Inflammatory macrophage (primary cell): ENCODE results near the gene RING1.

ENCODE experiments used
- DNase-seq, 2 donors: peaks; one replicate each; pipeline ENCODE4 v3.0.0-alpha.2; 2020 to 2022

RING1 gene

GRCh38 chr6:33248932-33249731, 40.8 kb downstream of the RING1 start:
- peak; percentile 99 for DNase-seq

GRCh38 chr6:33249732-33250630, 41.7 kb downstream of the RING1 start:
- DNase-seq: peak in 1 of 2 donors; percentile 6

- no peak for DNase-seq
Observed at GRCh38 chr6:33250731-33251130, 42.4 kb downstream of the RING1 start.

- DNase-seq: no peak
Observed at GRCh38 chr6:33251395-33252012, 43.2 kb downstream of the RING1 start.

- peak in 1 of 2 donors; percentile 33 for DNase-seq
Observed at GRCh38 chr6:33252759-33253158, 44.5 kb downstream of the RING1 start.

- no peak for DNase-seq
Observed at GRCh38 chr6:33254591-33254990, 46.3 kb downstream of the RING1 start.

- DNase-seq: no peak
Observed at GRCh38 chr6:33259032-33259431, 50.7 kb downstream of the RING1 start.
